GM21528 (cell line): Measurements from ENCODE around the gene CCDC82.
"Not testable (repeated sequence)": the region's sequence is repeated elsewhere in the genome, so short reads cannot be mapped to it uniquely, and the experiment has no call there.

Experiments
- ATAC-seq: cut with Tn5 transposase; IDR thresholded peaks from one replicate; pipeline ENCODE4 v1.9.1; 2021; ENCODE audit warnings: mild to moderate bottlenecking, moderate library complexity; ENCODE audit not compliant: unreplicated experiment, low FRiP score

The CCDC82 gene

DNA sequence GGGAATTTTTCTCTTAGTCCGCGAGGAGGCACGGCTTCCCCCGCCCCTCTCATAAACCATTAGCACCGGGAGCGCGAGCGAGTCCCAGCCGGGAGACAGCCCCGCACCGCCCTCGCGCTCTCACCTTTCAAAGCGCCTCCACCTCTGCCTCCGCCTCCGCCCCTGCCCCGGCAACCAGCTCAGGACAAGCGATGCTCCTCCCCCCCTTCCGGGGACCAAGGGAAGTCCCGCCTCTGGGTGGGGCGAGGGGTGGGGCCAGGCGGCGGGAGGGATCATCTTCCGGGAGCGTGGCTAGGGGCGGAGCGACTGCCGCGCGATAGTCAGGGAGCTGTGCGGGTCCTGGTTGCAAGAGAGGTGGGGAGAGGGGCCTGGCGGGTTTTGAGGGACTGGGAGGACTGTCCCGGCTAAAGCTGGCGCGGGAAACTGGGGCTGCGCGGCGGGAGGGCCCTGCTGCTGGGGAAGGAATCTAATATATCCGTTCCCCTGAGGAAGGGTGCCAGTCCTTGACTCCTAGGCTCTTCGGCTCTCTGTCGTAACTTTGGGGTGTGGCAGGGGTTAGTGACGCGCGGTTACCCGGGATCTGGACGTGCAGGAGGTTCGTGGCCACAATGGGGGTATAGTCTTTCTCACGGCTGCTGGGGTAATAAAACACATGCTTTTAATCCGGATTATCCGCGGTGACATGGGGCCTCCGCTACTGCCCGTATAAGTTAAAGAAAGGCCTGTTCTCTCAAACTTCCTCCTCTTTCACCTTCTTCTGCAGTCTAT lies at the start of gene CCDC82, which contains the start of gene JRKL:
Gene CCDC82, minus strand, starts transcription at position 193 of the 768 bp plus-strand sequence. CDS start 5,165 bp downstream, outside the sequence.
Gene JRKL, plus strand, starts transcription at position 294 of the 768 bp plus-strand sequence. CDS start 637 bp downstream, outside the sequence.
- ATAC-seq, result peak; percentile 98

DNA sequence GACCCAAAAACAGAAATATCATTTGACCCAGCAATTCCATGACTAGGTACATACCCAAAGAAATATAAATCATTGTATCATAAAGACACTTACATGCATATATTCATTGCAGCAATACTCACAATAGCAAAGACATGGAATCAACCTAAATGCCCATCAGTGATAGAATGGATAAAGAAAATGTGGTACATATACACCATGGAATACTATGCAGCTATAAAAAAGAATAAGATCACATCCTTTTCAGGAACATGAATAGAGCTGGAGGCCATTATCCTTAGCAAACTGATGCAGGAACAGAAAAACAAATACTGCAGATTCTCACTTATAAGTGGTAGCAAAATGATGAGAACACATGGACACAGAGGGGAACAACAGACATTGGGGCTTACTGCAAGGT lies 42.9 kb upstream of the CCDC82 start:
- ATAC-seq, result not testable (repeated sequence)

DNA sequence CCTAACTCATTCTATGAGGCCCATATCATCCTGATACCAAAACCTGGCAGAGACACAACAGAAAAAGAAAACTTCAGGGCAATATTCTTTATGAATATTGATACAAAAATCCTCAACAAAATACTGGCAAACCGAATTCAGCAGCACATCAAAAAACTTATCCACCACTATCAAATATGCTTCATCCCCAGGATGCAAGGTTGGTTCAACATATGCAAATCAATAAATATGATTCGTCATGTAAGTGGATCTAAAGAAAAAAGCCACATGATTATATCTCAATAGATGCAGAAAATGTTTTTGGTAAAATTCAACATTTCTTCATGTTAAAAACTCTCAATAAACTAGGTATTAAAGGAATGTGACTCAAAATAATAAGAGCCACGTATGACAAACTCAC lies 41.0 kb upstream of the CCDC82 start:
- no peak for ATAC-seq

DNA sequence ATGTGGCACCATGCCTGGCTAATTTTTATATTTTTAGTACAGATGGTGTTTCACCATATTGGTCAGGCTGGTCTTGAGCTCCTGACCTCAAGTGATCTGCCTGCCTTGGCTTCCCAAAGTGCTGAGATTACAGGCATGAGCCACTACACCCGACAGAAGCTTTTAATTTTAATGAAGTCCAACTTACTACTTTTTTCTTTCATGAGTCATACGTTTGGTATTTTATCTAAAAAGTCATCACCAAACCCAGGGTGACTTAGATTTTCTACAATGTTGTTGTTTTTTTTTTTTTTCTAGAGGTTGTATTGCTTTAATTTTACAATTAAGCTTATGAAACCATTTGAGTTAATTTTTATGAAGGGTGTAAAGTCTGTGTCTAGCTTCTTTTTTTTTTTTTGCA lies 35.0 kb upstream of the CCDC82 start:
- no peak for ATAC-seq

DNA sequence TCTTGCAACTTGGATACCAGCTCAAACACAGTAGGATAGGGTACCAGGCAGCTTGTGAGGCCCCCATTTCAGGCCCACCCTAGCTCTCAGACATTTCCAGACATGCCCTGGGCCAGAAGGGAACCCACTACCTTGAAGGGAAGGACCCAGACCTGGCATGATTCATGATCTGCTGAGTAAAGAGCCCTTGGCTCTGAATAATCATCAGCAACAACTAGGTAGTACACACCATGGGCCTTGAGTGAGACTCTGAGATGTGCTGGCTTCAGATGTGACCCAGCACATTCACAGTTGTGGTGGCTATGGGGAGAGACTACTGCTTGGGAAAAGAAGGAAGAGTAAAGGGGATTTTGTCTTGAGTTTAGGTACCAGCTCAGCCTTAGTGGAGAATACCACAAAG lies 23.7 kb upstream of the CCDC82 start:
- no peak for ATAC-seq

DNA sequence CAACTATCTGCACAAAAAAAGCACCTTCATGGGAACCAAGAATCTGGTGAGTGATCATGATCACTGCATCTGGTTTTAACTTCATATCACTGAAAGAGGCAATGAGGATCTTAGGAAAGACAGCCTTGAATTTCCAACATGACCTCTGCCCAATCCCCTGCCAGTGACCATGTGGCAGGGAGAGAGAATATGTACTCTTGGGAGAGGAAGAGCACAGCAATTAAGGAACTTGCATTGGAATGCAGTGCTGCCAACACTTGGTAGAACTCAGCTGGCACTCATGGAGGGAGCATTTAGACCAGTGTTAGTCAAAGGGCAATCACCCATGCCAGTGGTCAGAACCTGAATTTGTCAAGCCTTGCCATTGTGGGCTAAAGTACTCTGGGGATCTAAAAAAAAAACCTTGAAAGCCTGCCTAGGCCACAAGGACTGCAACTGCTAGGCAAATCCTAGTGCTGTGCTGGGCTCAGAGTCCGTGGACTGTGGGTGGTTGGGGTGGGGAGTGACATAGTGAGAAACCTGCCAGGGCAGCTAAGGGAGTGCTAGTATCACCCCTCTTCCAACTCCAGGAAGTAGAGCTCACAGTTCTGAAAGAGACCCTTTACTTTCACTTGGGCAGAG lies 23.2 kb upstream of the CCDC82 start:
- no peak for ATAC-seq

DNA sequence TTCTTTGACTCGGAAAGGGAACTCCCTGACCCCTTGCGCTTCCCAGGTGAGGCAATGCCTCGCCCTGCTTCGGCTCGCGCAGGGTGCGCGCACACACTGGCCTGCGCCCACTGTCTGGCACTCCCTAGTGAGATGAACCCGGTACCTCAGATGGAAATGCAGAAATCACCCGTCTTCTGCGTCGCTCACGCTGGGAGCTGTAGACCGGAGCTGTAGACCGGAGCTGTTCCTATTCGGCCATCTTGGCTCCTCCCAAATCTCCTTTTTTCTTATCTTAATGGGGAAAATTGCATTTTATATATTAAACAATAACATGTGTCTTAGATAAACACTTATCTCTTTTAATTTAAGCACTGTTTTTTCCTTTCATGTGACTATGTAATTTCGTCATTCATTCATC lies 21.7 kb upstream of the CCDC82 start:
- not testable (repeated sequence) for ATAC-seq

DNA sequence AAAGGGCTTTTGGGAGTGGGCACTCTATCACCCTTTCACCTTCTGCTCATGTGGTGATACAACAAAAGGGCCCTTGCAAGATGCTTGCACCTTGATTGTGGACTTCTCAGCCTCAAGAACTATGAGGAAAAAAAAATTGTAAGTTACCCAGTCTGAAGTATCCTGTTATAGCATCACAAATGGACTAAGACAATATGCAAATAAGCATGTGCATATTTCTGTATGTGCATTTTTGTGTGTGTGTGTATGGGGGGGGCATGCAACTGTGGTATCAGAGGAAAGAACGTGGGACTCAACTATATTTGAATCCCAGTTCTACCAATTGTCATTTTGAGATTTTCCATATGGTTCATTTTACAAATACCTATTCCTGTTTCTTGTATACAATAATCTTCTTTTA lies 11.0 kb upstream of the CCDC82 start:
- no peak for ATAC-seq

DNA sequence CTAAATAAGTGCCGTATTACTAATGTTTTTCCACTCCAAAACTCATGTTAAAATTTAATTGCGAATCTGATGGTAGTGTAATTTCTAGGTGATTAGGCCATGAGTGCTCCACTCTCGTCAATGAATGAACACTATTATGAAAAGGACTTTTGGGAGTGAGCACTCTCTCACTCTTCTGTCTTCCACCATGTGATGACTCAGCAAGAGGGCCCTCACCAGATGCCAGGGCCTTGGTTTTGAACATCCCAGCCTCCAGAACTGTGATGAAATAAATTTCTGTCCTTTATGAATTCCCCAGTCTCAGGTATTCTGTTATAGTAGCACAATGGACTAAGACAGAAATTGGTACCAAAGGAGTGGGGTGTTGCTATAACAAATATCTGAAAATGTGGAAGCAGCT lies 8.2 kb upstream of the CCDC82 start:
- ATAC-seq, result no peak

DNA sequence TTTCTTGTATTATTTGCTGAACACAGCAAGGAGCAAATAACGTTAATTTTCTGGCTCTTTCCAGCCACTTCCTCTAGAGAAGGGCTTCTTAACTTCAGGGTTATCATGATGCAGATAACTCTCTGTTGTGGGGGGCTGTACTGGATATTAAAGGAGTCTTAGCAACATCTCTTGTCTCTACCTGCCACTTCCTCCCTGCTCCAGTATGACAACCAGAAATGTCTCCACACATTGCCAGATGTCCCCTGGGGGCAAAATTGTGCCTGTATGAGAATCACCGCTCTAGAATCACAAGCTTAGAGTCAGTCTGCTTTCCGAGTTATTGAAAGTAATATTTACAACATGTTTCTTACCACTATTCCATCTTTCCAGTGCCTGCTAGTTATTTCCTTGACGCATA lies 6.9 kb upstream of the CCDC82 start:
- no peak for ATAC-seq

DNA sequence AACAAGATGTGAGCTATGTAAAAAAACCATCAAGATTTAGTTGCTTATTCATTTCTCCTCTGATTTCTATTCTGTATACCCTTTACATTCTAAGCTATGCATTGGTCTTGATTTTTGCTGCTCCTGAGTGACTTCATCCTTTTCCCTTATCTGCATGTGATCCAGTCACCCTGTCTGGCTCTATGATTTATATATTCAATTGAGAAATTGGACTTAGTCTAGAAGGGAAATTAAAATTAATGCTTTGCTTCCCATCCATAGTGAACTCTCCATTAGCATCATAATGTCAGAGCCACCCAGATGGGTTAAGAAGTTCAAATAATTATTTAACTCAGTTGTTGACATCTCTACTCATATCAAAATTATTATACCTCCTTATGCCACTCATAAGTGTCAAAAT lies 5.1 kb upstream of the CCDC82 start:
- no peak for ATAC-seq

DNA sequence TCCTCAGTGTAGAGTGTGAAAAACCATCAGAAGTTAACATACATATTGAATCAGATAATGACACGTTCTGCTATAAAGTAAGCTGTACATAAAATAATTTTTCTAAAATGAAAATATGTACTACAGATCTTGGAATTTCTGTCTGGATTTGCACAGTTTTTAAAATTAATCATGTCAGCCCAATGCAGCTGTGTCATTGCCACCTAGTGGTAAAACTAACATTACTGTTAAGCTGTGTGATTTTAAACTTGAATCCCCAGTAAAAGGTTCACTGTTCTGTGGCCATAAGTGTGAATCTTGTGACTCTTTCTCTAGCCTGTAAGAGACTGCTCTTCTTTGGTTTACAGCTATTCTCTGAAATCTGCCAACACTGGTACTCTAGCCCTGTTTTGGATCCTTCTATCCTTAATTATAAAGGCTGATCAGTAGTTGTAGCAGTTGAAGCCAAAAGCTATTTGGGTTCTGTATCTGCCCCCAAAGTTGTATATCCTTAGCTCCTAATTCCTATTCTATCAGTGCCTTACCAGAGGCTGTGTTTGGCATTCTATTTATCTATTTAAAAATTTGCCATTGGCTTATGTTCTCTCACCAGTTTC lies 4.1 kb upstream of the CCDC82 start:
- ATAC-seq, result no peak

DNA sequence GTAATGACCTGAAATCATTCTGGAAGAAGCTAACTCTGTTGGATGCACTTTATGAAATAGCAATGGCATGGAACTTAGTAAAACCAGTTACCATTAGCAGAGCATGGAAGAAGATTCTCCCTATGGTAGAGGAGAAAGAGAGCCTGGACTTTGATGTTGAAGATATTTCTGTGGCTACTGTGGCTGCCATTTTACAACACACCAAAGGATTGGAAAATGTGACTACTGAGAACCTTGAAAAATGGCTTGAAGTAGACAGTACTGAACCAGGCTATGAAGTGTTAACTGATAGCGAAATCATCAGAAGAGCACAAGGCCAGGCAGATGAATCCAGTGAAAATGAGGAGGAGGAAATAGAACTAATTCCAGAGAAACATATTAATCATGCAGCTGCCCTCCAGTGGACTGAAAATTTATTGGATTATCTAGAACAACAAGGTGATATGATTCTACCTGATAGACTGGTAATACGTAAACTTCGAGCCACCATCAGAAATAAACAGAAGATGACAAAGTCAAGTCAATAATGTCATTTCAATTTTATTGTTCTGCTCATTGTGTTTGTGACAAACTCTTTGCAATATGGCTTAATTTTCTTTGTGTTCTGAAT lies 2.1 kb upstream of the CCDC82 start:
- no peak for ATAC-seq

DNA sequence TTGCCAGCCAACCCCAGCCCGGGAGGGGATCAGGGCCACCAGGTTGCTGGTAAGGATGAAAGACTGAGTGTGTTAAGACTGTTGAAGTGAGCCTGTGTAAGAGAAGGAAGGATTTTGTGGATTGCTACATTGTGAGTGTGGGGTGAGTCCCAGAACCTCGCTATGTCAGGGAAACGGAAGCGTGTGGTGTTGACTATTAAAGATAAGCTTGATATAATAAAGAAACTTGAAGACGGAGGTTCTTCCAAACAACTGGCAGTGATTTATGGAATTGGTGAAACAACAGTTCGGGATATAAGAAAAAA lies 728 bp upstream of the CCDC82 start:
- ATAC-seq, result no peak

DNA sequence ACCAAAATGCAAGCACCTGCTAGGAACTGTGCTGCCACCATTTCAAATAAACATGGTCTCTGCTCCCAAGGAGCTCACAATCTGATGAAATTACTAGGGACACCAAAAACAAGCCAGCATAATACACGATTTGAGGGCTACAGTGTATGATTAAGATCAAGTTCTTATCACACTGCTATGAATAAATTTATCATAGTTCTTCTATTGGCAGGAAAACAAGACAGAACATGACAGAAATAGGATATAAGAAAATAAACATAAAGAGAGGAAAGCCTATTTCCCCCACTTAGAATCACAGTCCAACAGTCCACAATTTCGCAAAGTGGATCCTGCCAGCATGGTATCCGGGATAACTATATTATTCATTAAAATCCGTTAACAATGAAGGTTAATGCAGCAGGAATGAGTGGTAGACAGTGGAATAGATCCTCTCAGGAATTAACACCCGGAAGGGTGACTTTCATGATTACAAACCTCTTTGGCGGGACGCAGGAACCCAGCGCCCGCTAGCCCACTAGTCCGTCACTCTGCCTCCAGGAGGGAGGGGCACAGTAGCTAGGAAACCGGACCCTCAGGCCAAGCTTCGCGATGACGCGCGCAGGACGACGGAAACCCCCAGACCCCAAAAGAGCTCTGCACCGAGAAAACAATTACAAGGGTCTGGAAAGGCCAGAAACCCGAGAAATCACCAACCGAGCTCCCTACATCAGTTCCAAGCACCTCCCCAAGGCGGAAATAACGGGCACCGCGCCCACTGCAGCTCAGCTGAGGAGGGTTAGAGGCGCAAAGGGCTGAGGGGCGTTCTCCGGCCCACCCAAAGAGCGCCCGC lies 607 bp downstream of the CCDC82 start:
- ATAC-seq, result peak; percentile 68

DNA sequence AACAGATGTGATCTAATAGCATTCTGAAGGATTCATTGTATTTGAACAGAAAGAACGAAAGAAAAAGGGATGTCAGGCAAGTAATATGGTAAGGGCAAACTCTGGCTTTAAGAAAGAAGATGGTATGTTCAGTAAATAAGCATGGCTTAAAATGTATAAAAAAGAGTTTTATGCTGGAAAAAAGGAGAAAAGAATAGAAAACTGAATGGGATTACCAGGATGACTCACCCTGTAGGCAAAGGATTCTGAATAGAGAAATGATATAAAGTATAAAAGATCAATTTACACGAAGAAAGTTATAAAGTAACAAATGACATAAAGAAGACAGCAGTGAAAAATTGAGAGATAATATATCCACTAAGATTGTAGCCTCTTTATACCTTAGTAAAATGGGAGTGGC lies 4.5 kb downstream of the CCDC82 start:
- ATAC-seq, result no peak

DNA sequence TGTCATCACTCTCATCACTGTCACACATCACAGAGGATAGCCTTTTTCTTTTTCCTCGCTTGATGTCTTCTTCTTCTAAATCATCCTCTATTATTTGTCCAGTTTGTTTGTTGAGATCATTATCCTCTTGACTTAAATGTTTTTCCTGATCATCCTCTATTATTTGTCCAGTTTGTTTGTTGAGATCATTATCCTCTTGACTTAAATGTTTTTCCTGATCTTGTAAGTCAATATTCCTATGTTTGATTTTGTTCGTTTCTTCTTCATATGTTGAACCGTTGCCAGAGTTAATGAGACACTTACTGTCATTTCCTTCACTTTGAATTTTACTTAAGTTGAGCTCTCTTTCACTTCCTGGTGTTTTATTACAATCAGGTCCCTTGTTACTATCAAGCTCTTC lies 5.6 kb downstream of the CCDC82 start:
- no peak for ATAC-seq

DNA sequence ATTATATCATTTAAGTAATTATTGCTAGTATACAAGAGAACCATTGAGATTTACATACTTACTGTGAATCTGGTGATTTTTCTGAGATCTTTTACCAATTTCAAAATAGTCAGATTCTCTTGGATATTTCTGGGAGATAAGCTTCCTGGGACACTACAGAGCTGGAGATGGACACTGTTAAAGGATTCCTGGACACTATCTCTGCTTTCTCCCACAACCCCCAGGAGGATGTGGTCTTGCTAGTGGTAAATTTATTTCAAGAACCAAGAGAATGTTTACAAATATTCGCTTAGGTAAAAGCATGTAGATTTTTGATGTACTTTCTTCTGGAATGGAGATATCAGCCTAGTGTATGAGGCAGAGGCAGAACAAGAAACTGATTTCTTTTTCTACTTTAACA lies 12.9 kb downstream of the CCDC82 start:
- no peak for ATAC-seq

DNA sequence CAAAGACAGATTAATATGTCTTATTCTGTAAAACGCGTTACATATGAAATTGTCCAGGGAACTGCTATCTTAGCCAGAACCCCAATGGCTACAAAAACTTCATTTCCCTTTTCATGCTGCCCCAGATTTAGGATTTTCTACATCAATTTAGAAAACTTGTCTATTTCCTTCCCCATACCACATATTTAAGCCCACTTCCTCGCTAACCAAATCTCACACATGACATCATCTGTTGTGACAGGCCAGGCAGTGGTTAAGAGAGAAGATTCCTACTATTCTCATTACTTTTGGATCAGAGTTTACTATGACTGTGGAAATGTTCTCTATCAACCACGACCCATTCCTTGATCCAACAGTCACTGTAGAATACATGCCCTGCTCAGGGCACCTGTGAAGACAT lies 15.9 kb downstream of the CCDC82 start:
- no peak for ATAC-seq

DNA sequence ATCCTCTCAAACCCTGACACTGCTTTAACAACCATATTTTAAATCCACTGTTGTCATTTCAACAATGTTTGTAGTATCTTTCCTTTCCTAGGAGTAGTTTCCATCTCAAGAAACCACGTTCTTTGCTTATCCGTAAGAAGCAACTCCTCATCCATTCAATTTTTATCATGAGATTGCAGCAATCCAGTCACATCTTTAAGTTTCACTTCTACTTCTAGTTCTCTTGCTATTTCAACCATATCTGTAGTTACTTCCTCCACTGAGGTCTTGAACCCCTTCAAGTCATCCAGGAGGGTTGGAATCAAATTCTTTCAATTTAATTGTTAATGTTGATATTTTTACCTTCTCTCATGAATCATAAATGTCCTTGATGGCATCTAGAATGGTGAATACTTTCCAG lies 22.4 kb downstream of the CCDC82 start:
- no peak for ATAC-seq

DNA sequence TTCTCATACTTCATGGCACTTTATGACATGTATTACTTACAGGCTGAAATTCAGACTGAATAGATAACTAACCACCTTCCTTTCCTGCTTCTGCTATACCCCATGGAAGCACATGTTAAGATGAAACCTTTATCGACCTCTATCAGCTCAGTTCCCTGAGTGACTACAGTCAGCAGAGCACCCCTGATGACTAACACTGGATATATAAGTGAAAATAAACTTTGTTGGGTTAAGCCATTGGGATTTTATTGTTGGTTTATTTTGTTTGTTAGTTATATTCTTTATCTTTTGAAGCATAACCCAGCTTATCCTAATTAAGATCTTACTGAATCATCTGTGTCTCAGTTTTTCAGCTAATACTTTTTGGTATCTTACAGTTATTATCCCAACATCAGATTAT lies 23.7 kb downstream of the CCDC82 start:
- no peak for ATAC-seq
